GM12878 (cell line): ENCODE data around the gene LSM2. TPM values are rescaled to one million over a fixed set of nuclear protein-coding genes. Genes with fewer than 3 reads are reported as not detected.

Experiments
- BCL11A ChIP-seq: IDR thresholded peaks from 2 replicates; pipeline ENCODE4 v1.6.1; 2011; ENCODE audit warnings: low read depth, low read length
- CHD2 ChIP-seq: IDR thresholded peaks from 2 replicates; pipeline ENCODE4 v1.6.1; 2011; ENCODE audit warnings: low read depth, low read length, improper control_type of control experiment, borderline replicate concordance
- IKZF1 ChIP-seq: fragments of 450-650 bp; conservative IDR thresholded peaks from 2 replicates; pipeline ENCODE4 v1.6.1; 2017; ENCODE audit warnings: antibody characterized with exemption, mild to moderate bottlenecking
- IKZF2 ChIP-seq, 2 experiments: fragments of 450-650 bp; IDR thresholded peaks; 2 replicates each; pipeline ENCODE4 v1.6.1; 2017; ENCODE audit warnings: mild to moderate bottlenecking in 2 of 2, moderate library complexity in 2 of 2
- NFYA ChIP-seq: IDR thresholded peaks from 2 replicates; pipeline ENCODE4 v1.6.1; 2011; ENCODE audit warnings: low read depth, mild to moderate bottlenecking, low read length, improper control_type of control experiment, borderline replicate concordance
- NR2C1 ChIP-seq: fragments of 450-650 bp; IDR thresholded peaks from 2 replicates; pipeline ENCODE4 v1.6.1; 2017; ENCODE audit warnings: antibody characterized with exemption, mild to moderate bottlenecking, moderate library complexity
- PAX8 ChIP-seq: fragments of 450-650 bp; IDR thresholded peaks from 2 replicates; pipeline ENCODE4 v1.6.1; 2017; ENCODE audit warnings: mild to moderate bottlenecking, moderate library complexity
- POU2F2 ChIP-seq: IDR thresholded peaks from 3 replicates; pipeline ENCODE4 v1.6.1; 2011; ENCODE audit warnings: low read depth, mild to moderate bottlenecking, low read length, borderline replicate concordance
- WRNIP1 ChIP-seq: IDR thresholded peaks from 2 replicates; pipeline ENCODE4 v1.6.1; 2011; ENCODE audit warnings: low read depth, low read length, improper control_type of control experiment, borderline replicate concordance
- ZNF274 ChIP-seq: IDR thresholded peaks from one replicate; pipeline ENCODE4 v1.8.0; 2011; ENCODE audit not compliant: insufficient read length, insufficient read depth
- polyA plus RNA-seq, 11 experiments: library from polyadenylated mRNA; depleted of rRNA in 4 of 11; unstranded in 6 of 11; stranded (reverse) in 5 of 11; fragments of >200 nt; fragmentation: Nextera tagmentation in 4 of 11; fragmentation: Illumina TruSeq in 1 of 11; extraction: Ambion mirVana in 4 of 11; extraction: Trizol in 1 of 11; gene quantifications; 1 replicate in 1 of 11; 2 replicates in 10 of 11; pipeline versions ENCODE4 v1.2.1 to v1.2.3, GENCODE V29; 2011 to 2016; ENCODE audit warnings: inconsistent platforms in 2 of 11, missing spikeins in 2 of 11, low read depth in 1 of 11
- total RNA-seq, 4 experiments: library from RNA; depleted of rRNA in 3 of 4; stranded (reverse); fragments of >200 nt in 3 of 4; fragmentation: Illumina TruSeq in 1 of 4; extraction: Trizol in 1 of 4; gene quantifications; 2 replicates each; pipeline versions ENCODE4 v1.2.1 to v1.2.3, GENCODE V29; 2013 to 2021
- TF ChIP-seq, protein P1 (sequence below): IDR thresholded peaks from 2 replicates; pipeline ENCODE4 v1.6.1; 2012; ENCODE audit warnings: mild to moderate bottlenecking, low read depth, low read length
- TF ChIP-seq, protein P2 (sequence below): fragments of 450-650 bp; IDR thresholded peaks from 2 replicates; pipeline ENCODE4 v1.6.1; 2017; ENCODE audit warnings: antibody characterized with exemption, mild to moderate bottlenecking, moderate library complexity
- TF ChIP-seq, protein P3 (sequence below): fragments of 450-650 bp; IDR thresholded peaks from 2 replicates; pipeline ENCODE4 v1.6.1; 2016; ENCODE audit warnings: mild to moderate bottlenecking
- TF ChIP-seq, protein P4 (sequence below): fragments of 450-650 bp; IDR thresholded peaks from 2 replicates; pipeline ENCODE4 v1.6.1; 2017; ENCODE audit warnings: mild to moderate bottlenecking, moderate library complexity
- TF ChIP-seq, protein P5 (sequence below): IDR thresholded peaks from 2 replicates; pipeline ENCODE4 v1.6.1; 2012; ENCODE audit warnings: low read depth, low read length, improper control_type of control experiment

The LSM2 gene
- total and polyA plus RNA-seq, 10 of the 15 experiments (the other 5 are each of a cell fraction or from before 2014, with no cell fraction given) = 99.1 to 276 (median 153) TPM

DNA sequence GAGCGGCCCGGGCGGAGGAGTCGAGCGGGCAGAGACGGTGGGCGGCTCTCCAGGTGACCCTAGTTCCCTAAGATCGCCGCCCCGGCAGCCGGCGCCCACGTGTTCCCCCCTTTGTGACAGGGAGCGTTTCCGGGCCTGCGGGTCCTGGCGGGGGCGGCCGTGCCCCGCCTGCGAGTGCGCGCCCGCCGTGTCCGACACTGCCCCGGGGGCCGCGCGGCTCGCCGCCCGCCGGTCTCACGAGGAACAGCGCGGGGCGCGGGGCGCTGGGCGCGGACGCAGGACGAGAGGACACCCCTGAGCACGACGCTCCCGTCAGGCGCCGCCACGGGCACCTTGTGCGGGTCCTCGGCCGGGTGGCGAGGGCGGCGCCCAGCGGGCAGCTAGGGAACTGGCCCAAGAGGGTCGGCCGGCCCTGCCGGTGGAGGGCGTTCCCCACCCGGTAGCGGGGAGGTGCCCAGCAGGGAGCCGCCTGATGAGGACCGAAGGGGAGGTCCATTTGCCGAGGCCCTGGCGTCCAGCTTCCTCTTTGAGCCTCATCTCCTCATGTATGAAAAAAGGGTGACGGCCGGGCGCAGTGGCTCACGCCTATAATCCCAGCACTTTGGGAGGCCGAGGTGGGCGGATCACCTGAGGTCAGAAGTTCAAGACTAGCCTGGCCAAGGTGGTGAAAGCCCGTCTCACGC, 11.0 kb downstream of the LSM2 start, which contains the start of gene VARS1 (continued):
- TF ChIP-seq, protein P1, sequence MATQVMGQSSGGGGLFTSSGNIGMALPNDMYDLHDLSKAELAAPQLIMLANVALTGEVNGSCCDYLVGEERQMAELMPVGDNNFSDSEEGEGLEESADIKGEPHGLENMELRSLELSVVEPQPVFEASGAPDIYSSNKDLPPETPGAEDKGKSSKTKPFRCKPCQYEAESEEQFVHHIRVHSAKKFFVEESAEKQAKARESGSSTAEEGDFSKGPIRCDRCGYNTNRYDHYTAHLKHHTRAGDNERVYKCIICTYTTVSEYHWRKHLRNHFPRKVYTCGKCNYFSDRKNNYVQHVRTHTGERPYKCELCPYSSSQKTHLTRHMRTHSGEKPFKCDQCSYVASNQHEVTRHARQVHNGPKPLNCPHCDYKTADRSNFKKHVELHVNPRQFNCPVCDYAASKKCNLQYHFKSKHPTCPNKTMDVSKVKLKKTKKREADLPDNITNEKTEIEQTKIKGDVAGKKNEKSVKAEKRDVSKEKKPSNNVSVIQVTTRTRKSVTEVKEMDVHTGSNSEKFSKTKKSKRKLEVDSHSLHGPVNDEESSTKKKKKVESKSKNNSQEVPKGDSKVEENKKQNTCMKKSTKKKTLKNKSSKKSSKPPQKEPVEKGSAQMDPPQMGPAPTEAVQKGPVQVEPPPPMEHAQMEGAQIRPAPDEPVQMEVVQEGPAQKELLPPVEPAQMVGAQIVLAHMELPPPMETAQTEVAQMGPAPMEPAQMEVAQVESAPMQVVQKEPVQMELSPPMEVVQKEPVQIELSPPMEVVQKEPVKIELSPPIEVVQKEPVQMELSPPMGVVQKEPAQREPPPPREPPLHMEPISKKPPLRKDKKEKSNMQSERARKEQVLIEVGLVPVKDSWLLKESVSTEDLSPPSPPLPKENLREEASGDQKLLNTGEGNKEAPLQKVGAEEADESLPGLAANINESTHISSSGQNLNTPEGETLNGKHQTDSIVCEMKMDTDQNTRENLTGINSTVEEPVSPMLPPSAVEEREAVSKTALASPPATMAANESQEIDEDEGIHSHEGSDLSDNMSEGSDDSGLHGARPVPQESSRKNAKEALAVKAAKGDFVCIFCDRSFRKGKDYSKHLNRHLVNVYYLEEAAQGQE = no peak
- TF ChIP-seq, protein P2, sequence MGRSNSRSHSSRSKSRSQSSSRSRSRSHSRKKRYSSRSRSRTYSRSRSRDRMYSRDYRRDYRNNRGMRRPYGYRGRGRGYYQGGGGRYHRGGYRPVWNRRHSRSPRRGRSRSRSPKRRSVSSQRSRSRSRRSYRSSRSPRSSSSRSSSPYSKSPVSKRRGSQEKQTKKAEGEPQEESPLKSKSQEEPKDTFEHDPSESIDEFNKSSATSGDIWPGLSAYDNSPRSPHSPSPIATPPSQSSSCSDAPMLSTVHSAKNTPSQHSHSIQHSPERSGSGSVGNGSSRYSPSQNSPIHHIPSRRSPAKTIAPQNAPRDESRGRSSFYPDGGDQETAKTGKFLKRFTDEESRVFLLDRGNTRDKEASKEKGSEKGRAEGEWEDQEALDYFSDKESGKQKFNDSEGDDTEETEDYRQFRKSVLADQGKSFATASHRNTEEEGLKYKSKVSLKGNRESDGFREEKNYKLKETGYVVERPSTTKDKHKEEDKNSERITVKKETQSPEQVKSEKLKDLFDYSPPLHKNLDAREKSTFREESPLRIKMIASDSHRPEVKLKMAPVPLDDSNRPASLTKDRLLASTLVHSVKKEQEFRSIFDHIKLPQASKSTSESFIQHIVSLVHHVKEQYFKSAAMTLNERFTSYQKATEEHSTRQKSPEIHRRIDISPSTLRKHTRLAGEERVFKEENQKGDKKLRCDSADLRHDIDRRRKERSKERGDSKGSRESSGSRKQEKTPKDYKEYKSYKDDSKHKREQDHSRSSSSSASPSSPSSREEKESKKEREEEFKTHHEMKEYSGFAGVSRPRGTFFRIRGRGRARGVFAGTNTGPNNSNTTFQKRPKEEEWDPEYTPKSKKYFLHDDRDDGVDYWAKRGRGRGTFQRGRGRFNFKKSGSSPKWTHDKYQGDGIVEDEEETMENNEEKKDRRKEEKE = peak; percentile 70; the same call in 1 of the 2 replicates
- TF ChIP-seq CHD2 (no peak), ZNF274 (no peak), WRNIP1 (no peak), BCL11A (0 out of 2 replicates have a peak, but pooled peaks have one; percentile 7), NFYA (no peak), PAX8 (no peak), IKZF1 (peak; percentile 95), NR2C1 (peak; percentile 79), IKZF2 (IDR thresholded peaks at IDR 0.05) (0 out of 4 replicates have a peak, but pooled peaks of 1 of the 2 experiments have one; percentile 7), POU2F2 (no peak; the same call in 2 of the 3 replicates)
- TF ChIP-seq, protein P3, sequence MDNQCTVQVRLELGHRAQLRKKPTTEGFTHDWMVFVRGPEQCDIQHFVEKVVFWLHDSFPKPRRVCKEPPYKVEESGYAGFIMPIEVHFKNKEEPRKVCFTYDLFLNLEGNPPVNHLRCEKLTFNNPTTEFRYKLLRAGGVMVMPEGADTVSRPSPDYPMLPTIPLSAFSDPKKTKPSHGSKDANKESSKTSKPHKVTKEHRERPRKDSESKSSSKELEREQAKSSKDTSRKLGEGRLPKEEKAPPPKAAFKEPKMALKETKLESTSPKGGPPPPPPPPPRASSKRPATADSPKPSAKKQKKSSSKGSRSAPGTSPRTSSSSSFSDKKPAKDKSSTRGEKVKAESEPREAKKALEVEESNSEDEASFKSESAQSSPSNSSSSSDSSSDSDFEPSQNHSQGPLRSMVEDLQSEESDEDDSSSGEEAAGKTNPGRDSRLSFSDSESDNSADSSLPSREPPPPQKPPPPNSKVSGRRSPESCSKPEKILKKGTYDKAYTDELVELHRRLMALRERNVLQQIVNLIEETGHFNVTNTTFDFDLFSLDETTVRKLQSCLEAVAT = peak; percentile 56; the same call in 1 of the 2 replicates
- TF ChIP-seq, protein P4, sequence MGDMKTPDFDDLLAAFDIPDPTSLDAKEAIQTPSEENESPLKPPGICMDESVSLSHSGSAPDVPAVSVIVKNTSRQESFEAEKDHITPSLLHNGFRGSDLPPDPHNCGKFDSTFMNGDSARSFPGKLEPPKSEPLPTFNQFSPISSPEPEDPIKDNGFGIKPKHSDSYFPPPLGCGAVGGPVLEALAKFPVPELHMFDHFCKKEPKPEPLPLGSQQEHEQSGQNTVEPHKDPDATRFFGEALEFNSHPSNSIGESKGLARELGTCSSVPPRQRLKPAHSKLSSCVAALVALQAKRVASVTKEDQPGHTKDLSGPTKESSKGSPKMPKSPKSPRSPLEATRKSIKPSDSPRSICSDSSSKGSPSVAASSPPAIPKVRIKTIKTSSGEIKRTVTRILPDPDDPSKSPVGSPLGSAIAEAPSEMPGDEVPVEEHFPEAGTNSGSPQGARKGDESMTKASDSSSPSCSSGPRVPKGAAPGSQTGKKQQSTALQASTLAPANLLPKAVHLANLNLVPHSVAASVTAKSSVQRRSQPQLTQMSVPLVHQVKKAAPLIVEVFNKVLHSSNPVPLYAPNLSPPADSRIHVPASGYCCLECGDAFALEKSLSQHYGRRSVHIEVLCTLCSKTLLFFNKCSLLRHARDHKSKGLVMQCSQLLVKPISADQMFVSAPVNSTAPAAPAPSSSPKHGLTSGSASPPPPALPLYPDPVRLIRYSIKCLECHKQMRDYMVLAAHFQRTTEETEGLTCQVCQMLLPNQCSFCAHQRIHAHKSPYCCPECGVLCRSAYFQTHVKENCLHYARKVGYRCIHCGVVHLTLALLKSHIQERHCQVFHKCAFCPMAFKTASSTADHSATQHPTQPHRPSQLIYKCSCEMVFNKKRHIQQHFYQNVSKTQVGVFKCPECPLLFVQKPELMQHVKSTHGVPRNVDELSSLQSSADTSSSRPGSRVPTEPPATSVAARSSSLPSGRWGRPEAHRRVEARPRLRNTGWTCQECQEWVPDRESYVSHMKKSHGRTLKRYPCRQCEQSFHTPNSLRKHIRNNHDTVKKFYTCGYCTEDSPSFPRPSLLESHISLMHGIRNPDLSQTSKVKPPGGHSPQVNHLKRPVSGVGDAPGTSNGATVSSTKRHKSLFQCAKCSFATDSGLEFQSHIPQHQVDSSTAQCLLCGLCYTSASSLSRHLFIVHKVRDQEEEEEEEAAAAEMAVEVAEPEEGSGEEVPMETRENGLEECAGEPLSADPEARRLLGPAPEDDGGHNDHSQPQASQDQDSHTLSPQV = peak; percentile 97
- TF ChIP-seq, protein P5, sequence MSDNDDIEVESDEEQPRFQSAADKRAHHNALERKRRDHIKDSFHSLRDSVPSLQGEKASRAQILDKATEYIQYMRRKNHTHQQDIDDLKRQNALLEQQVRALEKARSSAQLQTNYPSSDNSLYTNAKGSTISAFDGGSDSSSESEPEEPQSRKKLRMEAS = peak; percentile 93
